HEK293 (cell line): ENCODE measurements around the gene NOP56.

Source experiments
- CTCF ChIA-PET: fragments of 350-600 bp; formaldehyde crosslinking; extraction: SDS; loops from one replicate; lab custom pipeline; 2021; ENCODE audit warnings: antibody characterized with exemption; lab: Yijun Ruan, JAX
- POLR2A ChIA-PET: fragments of 300-600 bp; formaldehyde crosslinking; extraction: SDS; loops from one replicate; lab custom pipeline; 2020; ENCODE audit warnings: antibody characterized with exemption, inconsistent platforms; lab: Yijun Ruan, JAX
- H3K27ac ChIP-seq: fragments of 200-500 bp; sonication (Bioruptor generic); 2 replicates; pipeline ENCODE4 v1.5.1; 2014; ENCODE audit warnings: low read depth, low read length, control low read depth, inconsistent platforms; ENCODE audit errors: extremely low read depth
- H3K36me3 ChIP-seq, 2 experiments: fragments of 200-500 bp in 1 of 2; sonication (Bioruptor generic) in 1 of 2; 1 replicate in 1 of 2; 2 replicates in 1 of 2; pipeline ENCODE4 v1.5.1; 2014 to 2017; ENCODE audit warnings: inconsistent platforms in 2 of 2, low read length in 2 of 2; ENCODE audit not compliant: control insufficient read depth in 2 of 2, insufficient read depth in 1 of 2
- H3K4me1 ChIP-seq: fragments of 200-500 bp; sonication (Bioruptor generic); 2 replicates; pipeline ENCODE4 v1.5.1; 2014; ENCODE audit warnings: mild to moderate bottlenecking, low read length, inconsistent platforms; ENCODE audit not compliant: control insufficient read depth, insufficient read depth
- H3K4me3 ChIP-seq: 2 replicates; pipeline ENCODE4 v1.5.1; 2011; ENCODE audit warnings: low read depth, mild to moderate bottlenecking, control low read depth, low read length, moderate library complexity
- H3K9me3 ChIP-seq: fragments of 200-500 bp; sonication (Bioruptor generic); 2 replicates; pipeline ENCODE4 v1.5.1; 2014; ENCODE audit warnings: low read depth, low read length, inconsistent platforms; ENCODE audit not compliant: control insufficient read depth, insufficient read depth
- EGR2 ChIP-seq: fragments of 450-650 bp; formaldehyde crosslinking; IDR thresholded peaks from 2 replicates; pipeline ENCODE4 v1.5.1; 2016; ENCODE audit warnings: low read depth, missing biosample characterization, missing genetic modification characterization
- GLIS1 ChIP-seq: fragments of 450-650 bp; formaldehyde crosslinking; IDR thresholded peaks from 2 replicates; pipeline ENCODE4 v1.5.1; 2016; ENCODE audit warnings: missing biosample characterization, missing genetic modification characterization
- GLIS2 ChIP-seq: fragments of 450-650 bp; formaldehyde crosslinking; IDR thresholded peaks from 2 replicates; pipeline ENCODE4 v1.5.1; 2016; ENCODE audit warnings: missing biosample characterization, missing genetic modification characterization
- PRDM4 ChIP-seq: fragments of 450-650 bp; formaldehyde crosslinking; IDR thresholded peaks from 2 replicates; pipeline ENCODE4 v1.5.1; 2017; ENCODE audit warnings: missing biosample characterization, missing genetic modification characterization
- SP2 ChIP-seq: fragments of 450-650 bp; formaldehyde crosslinking; IDR thresholded peaks from 2 replicates; pipeline ENCODE4 v1.5.1; 2016; ENCODE audit warnings: missing biosample characterization, missing genetic modification characterization
- SP7 ChIP-seq: fragments of 450-650 bp; formaldehyde crosslinking; IDR thresholded peaks from 2 replicates; pipeline ENCODE4 v1.5.1; 2016; ENCODE audit warnings: missing biosample characterization, missing genetic modification characterization
- WT1 ChIP-seq: fragments of 450-650 bp; formaldehyde crosslinking; IDR thresholded peaks from 2 replicates; pipeline ENCODE4 v1.5.1; 2016; ENCODE audit warnings: missing biosample characterization, missing genetic modification characterization
- ZIC2 ChIP-seq: fragments of 450-650 bp; formaldehyde crosslinking; IDR thresholded peaks from 2 replicates; pipeline ENCODE4 v1.5.1; 2016; ENCODE audit warnings: missing biosample characterization, missing genetic modification characterization
- ZNF391 ChIP-seq: fragments of 450-650 bp; formaldehyde crosslinking; IDR thresholded peaks from 2 replicates; pipeline ENCODE4 v1.5.1; 2016; ENCODE audit warnings: low read depth, missing biosample characterization, missing genetic modification characterization, borderline replicate concordance
- ZNF426 ChIP-seq: fragments of 450-650 bp; formaldehyde crosslinking; IDR thresholded peaks from 2 replicates; pipeline ENCODE4 v1.5.1; 2017; ENCODE audit warnings: missing biosample characterization, missing genetic modification characterization, mild to moderate bottlenecking, inconsistent platforms, moderate library complexity
- ZNF513 ChIP-seq: fragments of 450-650 bp; IDR thresholded peaks from 2 replicates; pipeline ENCODE4 v1.5.1; 2018; ENCODE audit warnings: missing biosample characterization, missing genetic modification characterization
- ZNF518A ChIP-seq: fragments of 450-650 bp; formaldehyde crosslinking; conservative IDR thresholded peaks from 2 replicates; pipeline ENCODE4 v1.5.1; 2016; ENCODE audit warnings: low read depth, missing biosample characterization, missing genetic modification characterization
- ZNF521 ChIP-seq: fragments of 450-650 bp; formaldehyde crosslinking; IDR thresholded peaks from 2 replicates; pipeline ENCODE4 v1.5.1; 2017; ENCODE audit warnings: missing biosample characterization, mild to moderate bottlenecking, missing genetic modification characterization
- ZNF544 ChIP-seq: fragments of 450-650 bp; formaldehyde crosslinking; IDR thresholded peaks from 2 replicates; pipeline ENCODE4 v1.5.0; 2017; ENCODE audit warnings: missing biosample characterization, missing genetic modification characterization
- ZNF558 ChIP-seq: fragments of 450-650 bp; formaldehyde crosslinking; IDR thresholded peaks from 2 replicates; pipeline ENCODE4 v1.5.1; 2016; ENCODE audit warnings: missing biosample characterization, missing genetic modification characterization
- ZNF629 ChIP-seq: fragments of 450-650 bp; formaldehyde crosslinking; IDR thresholded peaks from 2 replicates; pipeline ENCODE4 v1.5.1; 2017; ENCODE audit warnings: missing biosample characterization, missing genetic modification characterization
- ZNF654 ChIP-seq: fragments of 450-650 bp; formaldehyde crosslinking; IDR thresholded peaks from 2 replicates; pipeline ENCODE4 v1.5.1; 2016; ENCODE audit warnings: low read depth, missing biosample characterization, missing genetic modification characterization
- ZNF777 ChIP-seq: fragments of 450-650 bp; formaldehyde crosslinking; IDR thresholded peaks from 2 replicates; pipeline ENCODE4 v1.5.1; 2017; ENCODE audit warnings: missing biosample characterization, missing genetic modification characterization, borderline replicate concordance
- ZSCAN16 ChIP-seq: fragments of 450-650 bp; formaldehyde crosslinking; IDR thresholded peaks from 2 replicates; pipeline ENCODE4 v1.5.1; 2016; ENCODE audit warnings: missing biosample characterization, missing genetic modification characterization

The NOP56 gene

GRCh38 chr20:2694008-2694471 is 41.6 kb downstream of the NOP56 start:
- peaks cover 0 to 4% of the 10 kb centered on the region in 2 experiments; a peak in 1 of 3 replicates for H3K36me3 ChIP-seq
- TF ChIP-seq ZSCAN16 (tag by site-specific recombination) (no peak), SP2 (tag by site-specific recombination) (peak; percentile 50), EGR2 (peak; percentile 13; the same call in 1 of the 2 replicates), SP7 (tag by site-specific recombination) (no peak)
- TF ChIP-seq, all 188 proteins: peak for 2
- Histone ChIP-seq H3K9me3 (no peaks in the 10 kb centered on the region), H3K4me3 (no peak overlapping the region), H3K27ac (no peak overlapping the region), H3K4me1 (peaks cover 13% of the 10 kb centered on the region)
- ChIA-PET CTCF (interaction anchor here (0.8 to 1.9 kb wide), 4 partner anchors 18 to 58 kb away, joined by 3 to 6 read pairs (median 5); no protein-coding TSS in a partner anchor), POLR2A (interaction anchor here (0.6 to 2.2 kb wide), 3 partner anchors 10 to 42 kb away, joined by 3 to 10 read pairs (median 8); partner anchors contain the start of gene NOP56)

- POLR2A ChIA-PET: interaction anchor here (2.2 kb wide), 1 partner anchor 42 kb away, joined by 10 read pairs; the partner anchor contains the start of gene NOP56
These were observed 42.1 kb downstream of the NOP56 start for GRCh38 chr20:2694519-2694918.

GRCh38 chr20:2695206-2695983 is 43.0 kb downstream of the NOP56 start:
- H3K36me3 ChIP-seq: peaks cover 0 to 3% of the 10 kb centered on the region in 2 experiments; a peak in 1 of 3 replicates
- H3K4me1 ChIP-seq: peaks cover 13% of the 10 kb centered on the region
- no peaks in the 10 kb centered on the region for H3K9me3 ChIP-seq
- CTCF ChIA-PET: interaction anchor here (0.9 to 1.9 kb wide), 4 partner anchors 16 to 58 kb away, joined by 3 to 6 read pairs (median 4); no protein-coding TSS in a partner anchor
- H3K4me3 ChIP-seq: no peak overlapping the region
- H3K27ac ChIP-seq: no peak overlapping the region
- POLR2A ChIA-PET: interaction anchor here (2.2 kb wide), 1 partner anchor 43 kb away, joined by 10 read pairs; the partner anchor contains the start of gene NOP56
- TF ChIP-seq PRDM4: no peak
- no peak for TF ChIP-seq ZNF518A (tag by site-specific recombination)
- no peak for TF ChIP-seq ZNF513
- no peak for TF ChIP-seq ZNF654 (tag by site-specific recombination)

More at GRCh38 chr20:2694519-2694918, 42.1 kb downstream of the NOP56 start:
- peaks cover 13% of the 10 kb centered on the region for H3K4me1 ChIP-seq
- CTCF ChIA-PET: interaction anchor here (0.9 to 1.9 kb wide), 4 partner anchors 17 to 59 kb away, joined by 3 to 6 read pairs (median 4); no protein-coding TSS in a partner anchor
- peaks cover 0 to 4% of the 10 kb centered on the region in 2 experiments; a peak in 1 of 3 replicates for H3K36me3 ChIP-seq
- TF ChIP-seq ZNF521 (tag by site-specific recombination) (no peak), ZNF391 (no peak), ZNF629 (tag by site-specific recombination) (no peak), GLIS1 (tag by site-specific recombination) (peak; percentile 48; the same call in 1 of the 2 replicates), ZNF777 (no peak), ZIC2 (tag by site-specific recombination) (peak; percentile 9; the same call in 1 of the 2 replicates), WT1 (tag by site-specific recombination) (peak; percentile 59), ZNF426 (tag by site-specific recombination) (no peak), ZNF544 (tag by site-specific recombination) (no peak), GLIS2 (tag by site-specific recombination) (0 out of 2 replicates have a peak, but pooled peaks have one; percentile 23), ZNF558 (no peak)
- H3K27ac ChIP-seq: no peak overlapping the region
- no peaks in the 10 kb centered on the region for H3K9me3 ChIP-seq
- no peak overlapping the region for H3K4me3 ChIP-seq
